PC-9 (cell line): ENCODE data around the gene MOB3B. TPM values are rescaled to one million over a fixed set of nuclear protein-coding genes. Genes with fewer than 3 reads are reported as not detected.

Source experiments
- BruUV-seq: library from RNA; stranded (reverse); fragments of 400-500 nt; replicated peaks from 2 replicates; lab custom pipeline; 2021; lab: Mats Ljungman, UMichigan
- CTCF ChIA-PET: fragments of 300-600 bp; sonication (Branson Sonifier 250); formaldehyde crosslinking; loops from one replicate; lab custom pipeline; 2022; ENCODE audit warnings: antibody characterized with exemption; lab: Charles Lee
- POLR2A ChIA-PET: fragments of 300-600 bp; sonication (Branson Sonifier 250); formaldehyde crosslinking; loops from one replicate; lab custom pipeline; 2022; ENCODE audit warnings: antibody characterized with exemption; ENCODE audit not compliant: unreplicated experiment; lab: Charles Lee
- DNase-seq, 2 experiments: peaks; one replicate each; pipeline versions ENCODE4 v3.0.0 to v3.0.0-alpha.2; 2015 to 2022; ENCODE audit warnings: mixed read lengths in 1 of 2
- H2AFZ ChIP-seq: fragments of 200-600 bp; sonication (generic); 2 replicates; pipeline ENCODE4 v1.8.1; 2017; ENCODE audit warnings: antibody characterized with exemption
- H3F3A ChIP-seq: fragments of 200-600 bp; sonication (generic); 2 replicates; pipeline ENCODE4 v1.8.1; 2017; ENCODE audit warnings: antibody characterized with exemption, mild to moderate bottlenecking, low read depth; ENCODE audit not compliant: insufficient read depth
- H3K27ac ChIP-seq: fragments of 200-600 bp; sonication (generic); 2 replicates; pipeline ENCODE4 v1.6.1; 2016; ENCODE audit warnings: mixed run types
- H3K27me3 ChIP-seq: fragments of 200-600 bp; sonication (generic); 2 replicates; pipeline ENCODE4 v1.6.1; 2016; ENCODE audit warnings: low read depth, mixed run types; ENCODE audit not compliant: insufficient read depth
- H3K36me3 ChIP-seq: fragments of 200-600 bp; sonication (generic); 2 replicates; pipeline ENCODE4 v1.6.1; 2016; ENCODE audit warnings: low read depth, mixed run types
- H3K4me1 ChIP-seq: fragments of 200-600 bp; sonication (generic); replicated peaks from 2 replicates; pipeline ENCODE4 v1.6.1; 2016; ENCODE audit warnings: mixed run types; ENCODE audit not compliant: insufficient read depth
- H3K4me2 ChIP-seq: fragments of 200-600 bp; sonication (generic); 2 replicates; pipeline ENCODE4 v1.6.1; 2017; ENCODE audit warnings: mixed run types
- H3K4me3 ChIP-seq: fragments of 200-600 bp; sonication (generic); 2 replicates; pipeline ENCODE4 v1.6.1; 2016; ENCODE audit warnings: mixed run types
- H3K79me2 ChIP-seq: fragments of 200-600 bp; sonication (generic); 2 replicates; pipeline ENCODE4 v1.6.1; 2017; ENCODE audit warnings: low read depth, mixed run types
- H3K9me2 ChIP-seq: fragments of 200-600 bp; sonication (generic); 2 replicates; pipeline ENCODE4 v1.8.1; 2017; ENCODE audit warnings: mild to moderate bottlenecking; ENCODE audit not compliant: insufficient read depth
- H3K9me3 ChIP-seq: fragments of 200-600 bp; sonication (generic); 2 replicates; pipeline ENCODE4 v1.8.1; 2016; ENCODE audit warnings: low read depth; ENCODE audit not compliant: insufficient read depth
- H4K20me1 ChIP-seq: fragments of 200-600 bp; sonication (generic); 2 replicates; pipeline ENCODE4 v1.8.1; 2017; ENCODE audit not compliant: insufficient read depth
- CTCF ChIP-seq: fragments of 200-600 bp; sonication (generic); conservative IDR thresholded peaks from 2 replicates; pipeline ENCODE4 v1.6.1; 2017; ENCODE audit warnings: mixed run types, antibody characterized with exemption, mild to moderate bottlenecking, moderate library complexity
- EZH2 ChIP-seq: fragments of 200-600 bp; sonication (generic); IDR thresholded peaks from 2 replicates; pipeline ENCODE4 v1.8.0; 2017; ENCODE audit warnings: antibody characterized with exemption, low read depth
- intact Hi-C: fragments of 100-400 bp; cut with micrococcal nuclease; formaldehyde crosslinking; loops from one replicate; pipeline ENCODE4 v1.10.0; 2022; ENCODE audit not compliant: unreplicated experiment
- total RNA-seq: library from RNA; stranded (reverse); gene quantifications from 2 replicates; pipeline ENCODE4 v1.2.3, GENCODE V29; 2021

MOB3B gene
- total RNA-seq, 1 experiment from 2014 or later, result 4.4 TPM

GRCh38 chr9:27514551-27514950 lies 15.1 kb downstream of the MOB3B start:
- no peaks in the 10 kb centered on the region for H3F3A ChIP-seq
- no TSS peak for BruUV-seq
- H3K79me2 ChIP-seq, result no peaks in the 10 kb centered on the region
- no peaks in the 10 kb centered on the region for H3K9me3 ChIP-seq
- no peaks in the 10 kb centered on the region for H3K36me3 ChIP-seq
- no peak for DNase-seq
- CTCF ChIA-PET, result no interaction called here
- no peaks in the 10 kb centered on the region for H4K20me1 ChIP-seq
- intact Hi-C loops, result no loop called here
- no peak overlapping the region for H3K4me2 ChIP-seq
- POLR2A ChIA-PET, result no interaction called here
- no peaks in the 10 kb centered on the region; the same call in 1 of the 2 replicates for H3K4me1 ChIP-seq
- no peaks in the 10 kb centered on the region for H3K9me2 ChIP-seq
- no peaks in the 10 kb centered on the region for H3K27me3 ChIP-seq
- no peak overlapping the region for H2AFZ ChIP-seq
- H3K27ac ChIP-seq, result no peak overlapping the region
- no peak overlapping the region for H3K4me3 ChIP-seq
- TF ChIP-seq EZH2 (no peak), CTCF (no peak)

GRCh38 chr9:27511771-27512170 lies 17.8 kb downstream of the MOB3B start:
- no peaks in the 10 kb centered on the region for H3K27me3 ChIP-seq
- H3K36me3 ChIP-seq, result no peaks in the 10 kb centered on the region
- BruUV-seq, result no TSS peak
- no peak overlapping the region for H3K4me2 ChIP-seq
- H3K4me1 ChIP-seq, result no peaks in the 10 kb centered on the region; the same call in 1 of the 2 replicates
- ChIA-PET CTCF (no interaction called here), POLR2A (interaction anchor here (0.5 kb wide), 1 partner anchor 357 kb away, joined by 3 read pairs; no protein-coding TSS in a partner anchor)
- H2AFZ ChIP-seq, result no peak overlapping the region
- DNase-seq, result no peak
- H3F3A ChIP-seq, result no peaks in the 10 kb centered on the region
- H3K9me3 ChIP-seq, result no peaks in the 10 kb centered on the region
- H4K20me1 ChIP-seq, result no peaks in the 10 kb centered on the region
- H3K4me3 ChIP-seq, result no peak overlapping the region
- TF ChIP-seq CTCF (no peak), EZH2 (no peak)
- intact Hi-C loops, result no loop called here
- H3K79me2 ChIP-seq, result no peaks in the 10 kb centered on the region
- H3K27ac ChIP-seq, result no peak overlapping the region
- H3K9me2 ChIP-seq, result no peaks in the 10 kb centered on the region

- Histone ChIP-seq H3K27me3 (no peaks in the 10 kb centered on the region), H3K36me3 (no peaks in the 10 kb centered on the region), H3K4me3 (no peak overlapping the region), H3K4me1 (no peaks in the 10 kb centered on the region; the same call in 1 of the 2 replicates), H3F3A (no peaks in the 10 kb centered on the region), H3K9me3 (no peaks in the 10 kb centered on the region), H3K4me2 (no peak overlapping the region), H3K9me2 (no peaks in the 10 kb centered on the region), H2AFZ (no peak overlapping the region), H3K79me2 (no peaks in the 10 kb centered on the region), H3K27ac (no peak overlapping the region), H4K20me1 (no peaks in the 10 kb centered on the region)
- ChIA-PET POLR2A (interaction anchor here (0.6 kb wide), 1 partner anchor 18 kb away, joined by 6 read pairs; no protein-coding TSS in a partner anchor), CTCF (no interaction called here)
- intact Hi-C loops, result no loop called here
- BruUV-seq, result no TSS peak
- no peak for DNase-seq
- no peak for TF ChIP-seq CTCF
- TF ChIP-seq EZH2, result no peak
Observed at GRCh38 chr9:27510780-27511179, 18.8 kb downstream of the MOB3B start.
